ENCODE results near the gene CACNA1G. TPM values are rescaled to one million over a fixed set of nuclear protein-coding genes. Genes with fewer than 3 reads are reported as not detected.

Gene CACNA1G
- total and polyA plus RNA-seq, 2 donors: 0.15 to 6.6 TPM

DNA sequence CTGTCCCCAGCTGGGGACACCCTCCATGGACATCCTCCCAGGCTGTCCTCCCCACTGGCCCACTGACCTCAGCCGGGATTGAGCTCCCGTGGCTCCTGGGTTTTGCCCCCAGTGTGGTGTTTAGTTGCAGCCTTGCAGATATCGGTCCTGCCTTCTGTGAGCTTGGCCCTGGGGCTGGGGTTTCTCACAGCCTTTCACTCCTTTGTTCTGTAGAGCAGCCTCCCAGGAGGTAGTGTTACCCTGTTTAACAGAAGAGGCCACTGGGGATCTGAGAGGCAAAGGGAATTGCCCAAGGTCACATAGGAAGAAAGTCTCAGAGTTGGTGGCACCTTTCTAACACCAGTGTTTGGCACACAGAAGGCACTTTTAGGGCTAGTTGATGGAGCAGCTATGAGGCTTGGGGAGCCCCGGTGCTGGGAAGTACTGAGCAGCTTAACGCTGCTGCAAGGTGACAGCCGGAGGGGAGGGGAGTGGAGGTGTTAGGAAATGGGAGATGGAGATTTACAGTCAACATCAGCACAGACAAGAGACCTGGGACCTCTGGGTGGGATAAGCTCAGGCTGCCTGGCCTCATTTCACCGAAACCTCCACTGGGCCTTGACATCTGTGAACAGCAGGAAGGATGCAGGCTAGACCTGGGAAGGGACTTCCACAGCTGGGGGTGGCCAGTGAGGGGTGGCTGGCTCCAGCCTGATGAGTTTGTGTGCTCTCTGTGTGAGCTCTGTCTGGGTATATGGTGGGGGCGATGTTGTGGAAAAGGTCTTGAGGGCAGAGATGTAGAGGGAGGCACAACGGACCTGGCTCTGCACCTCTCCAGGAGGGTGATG lies 26.1 kb downstream of the CACNA1G start:
- no peak overlapping the region for H3K27ac ChIP-seq (ENCODE audit: low read depth)
- no peak overlapping the region for H3K4me3 ChIP-seq (ENCODE audit: low read depth, low read length)
- no peaks in the 10 kb centered on the region for H3K4me1 ChIP-seq (ENCODE audit: insufficient read depth)
- WGBS: 92% methylated on average over 9 of the region's 9 CpGs
- H3K36me3 ChIP-seq (ENCODE audit: insufficient read depth): no peaks in the 10 kb centered on the region
- DNase-seq (ENCODE audit: extremely low spot score): no peak

DNA sequence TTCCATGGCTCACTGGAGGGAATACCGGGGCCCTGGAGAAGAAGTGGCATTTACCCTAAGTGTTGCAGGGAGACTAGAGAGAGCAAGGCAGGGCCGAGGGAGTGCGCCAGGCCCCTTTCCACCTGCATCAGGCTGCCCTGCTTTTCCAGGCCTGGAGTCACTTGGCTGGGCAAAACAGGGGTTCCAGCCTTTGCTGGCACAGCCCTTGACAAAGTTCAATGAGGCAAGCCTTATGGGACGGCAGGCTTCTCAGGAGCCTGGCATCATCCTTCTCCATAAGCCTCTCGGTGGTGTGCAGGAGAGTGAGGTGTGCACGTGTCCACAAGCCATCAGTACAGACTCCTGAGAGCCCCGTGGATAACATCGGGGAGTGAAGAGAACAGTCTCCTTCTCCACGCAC lies 27.1 kb downstream of the CACNA1G start:
- Histone ChIP-seq H3K4me1 (ENCODE audit: insufficient read depth) (no peaks in the 10 kb centered on the region), H3K36me3 (ENCODE audit: insufficient read depth) (no peaks in the 10 kb centered on the region), H3K27ac (ENCODE audit: low read depth) (no peak overlapping the region), H3K4me3 (ENCODE audit: low read depth, low read length) (no peak overlapping the region)
- WGBS: 89% methylated on average over 9 of the region's 9 CpGs
- DNase-seq (ENCODE audit: extremely low spot score): no peak

- no peaks in the 10 kb centered on the region for H3K4me1 ChIP-seq (ENCODE audit: insufficient read depth)
- H3K36me3 ChIP-seq (ENCODE audit: insufficient read depth): no peaks in the 10 kb centered on the region
- 59% methylated on average over 18 of the region's 18 CpGs for WGBS
- DNase-seq (ENCODE audit: extremely low spot score): no peak
- H3K27ac ChIP-seq (ENCODE audit: low read depth): no peak overlapping the region
- H3K4me3 ChIP-seq (ENCODE audit: low read depth, low read length): no peak overlapping the region
These were observed 28.0 kb downstream of the CACNA1G start for GRCh38 chr17:50588391-50589049.

DNA sequence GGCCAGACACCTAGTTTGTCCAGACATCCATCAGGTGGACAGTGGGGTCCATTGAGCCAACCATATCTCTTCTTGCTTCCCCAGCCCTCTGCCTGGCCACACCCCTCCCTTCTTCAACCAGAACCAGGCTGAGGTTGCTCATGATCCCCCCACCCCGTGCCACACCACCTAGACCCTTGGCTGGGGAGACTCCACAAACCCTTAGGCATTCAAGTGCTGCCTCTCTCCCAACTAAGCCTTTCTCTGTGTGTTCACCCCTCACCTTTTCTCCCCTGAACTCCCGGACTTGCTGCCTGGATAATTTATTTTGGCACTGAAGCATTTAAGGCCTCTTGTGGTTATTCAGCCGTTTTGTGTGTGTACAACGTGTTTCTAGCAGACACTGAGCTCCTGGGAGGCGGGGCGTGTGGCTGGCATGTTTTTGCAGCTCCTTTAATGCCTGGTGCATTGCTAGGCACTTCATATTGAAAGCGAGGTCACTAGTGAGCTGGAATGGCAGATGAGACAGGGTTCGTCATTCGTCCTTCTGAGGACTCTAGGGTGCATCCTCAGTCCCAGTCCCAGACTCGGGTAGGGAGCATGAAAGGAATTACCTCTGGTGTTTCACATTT lies 28.7 kb downstream of the CACNA1G start:
- Histone ChIP-seq H3K36me3 (ENCODE audit: insufficient read depth) (no peaks in the 10 kb centered on the region), H3K4me3 (ENCODE audit: low read depth, low read length) (no peak overlapping the region), H3K27ac (ENCODE audit: low read depth) (no peak overlapping the region), H3K4me1 (ENCODE audit: insufficient read depth) (no peaks in the 10 kb centered on the region)
- 48% methylated on average over 10 of the region's 10 CpGs for WGBS
- no peak for DNase-seq (ENCODE audit: extremely low spot score)

DNA sequence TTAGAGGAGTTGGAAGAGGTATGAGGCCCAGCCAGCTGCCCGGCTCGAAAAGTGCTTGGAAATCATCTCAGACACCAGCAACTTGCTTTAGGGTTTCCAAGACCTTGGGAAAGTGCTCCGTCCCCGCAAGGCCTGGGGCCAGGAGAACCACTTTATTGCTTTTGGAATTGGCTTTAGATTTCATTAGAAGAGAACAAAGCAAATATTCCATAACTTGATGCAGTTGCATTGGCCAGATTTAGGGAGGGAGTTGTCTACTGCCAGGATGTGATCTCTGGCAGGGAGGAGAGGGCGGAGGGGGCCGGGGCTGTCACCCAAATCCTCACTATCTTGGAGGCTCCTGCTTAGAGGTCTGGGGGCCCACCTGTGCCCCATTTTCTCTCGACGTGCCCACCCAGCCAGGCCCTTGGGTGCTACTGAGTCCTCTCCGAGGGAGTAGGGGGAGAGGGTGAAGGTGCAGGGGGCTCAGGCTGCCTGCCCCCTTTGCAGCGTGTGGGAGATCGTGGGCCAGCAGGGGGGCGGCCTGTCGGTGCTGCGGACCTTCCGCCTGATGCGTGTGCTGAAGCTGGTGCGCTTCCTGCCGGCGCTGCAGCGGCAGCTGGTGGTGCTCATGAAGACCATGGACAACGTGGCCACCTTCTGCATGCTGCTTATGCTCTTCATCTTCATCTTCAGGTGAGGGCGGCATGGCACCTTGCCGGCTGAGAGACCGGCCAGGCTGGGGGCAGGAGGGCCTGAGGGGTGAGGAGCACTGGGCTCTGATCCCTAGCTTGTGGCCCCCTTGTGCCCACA lies 30.6 kb downstream of the CACNA1G start:
- 92% methylated on average over 24 of the region's 24 CpGs for WGBS
- H3K27ac ChIP-seq (ENCODE audit: low read depth): no peak overlapping the region
- DNase-seq (ENCODE audit: extremely low spot score): no peak
- H3K4me1 ChIP-seq (ENCODE audit: insufficient read depth): no peaks in the 10 kb centered on the region
- H3K4me3 ChIP-seq (ENCODE audit: low read depth, low read length): no peak overlapping the region
- H3K36me3 ChIP-seq (ENCODE audit: insufficient read depth): no peaks in the 10 kb centered on the region

- Histone ChIP-seq H3K4me1 (ENCODE audit: insufficient read depth) (no peaks in the 10 kb centered on the region), H3K36me3 (ENCODE audit: insufficient read depth) (no peaks in the 10 kb centered on the region), H3K4me3 (ENCODE audit: low read depth, low read length) (no peak overlapping the region), H3K27ac (ENCODE audit: low read depth) (no peak overlapping the region)
- WGBS: 65% methylated on average over 10 of the region's 10 CpGs
- no peak for DNase-seq (ENCODE audit: extremely low spot score)
These were observed 32.8 kb downstream of the CACNA1G start for GRCh38 chr17:50593321-50593720.

DNA sequence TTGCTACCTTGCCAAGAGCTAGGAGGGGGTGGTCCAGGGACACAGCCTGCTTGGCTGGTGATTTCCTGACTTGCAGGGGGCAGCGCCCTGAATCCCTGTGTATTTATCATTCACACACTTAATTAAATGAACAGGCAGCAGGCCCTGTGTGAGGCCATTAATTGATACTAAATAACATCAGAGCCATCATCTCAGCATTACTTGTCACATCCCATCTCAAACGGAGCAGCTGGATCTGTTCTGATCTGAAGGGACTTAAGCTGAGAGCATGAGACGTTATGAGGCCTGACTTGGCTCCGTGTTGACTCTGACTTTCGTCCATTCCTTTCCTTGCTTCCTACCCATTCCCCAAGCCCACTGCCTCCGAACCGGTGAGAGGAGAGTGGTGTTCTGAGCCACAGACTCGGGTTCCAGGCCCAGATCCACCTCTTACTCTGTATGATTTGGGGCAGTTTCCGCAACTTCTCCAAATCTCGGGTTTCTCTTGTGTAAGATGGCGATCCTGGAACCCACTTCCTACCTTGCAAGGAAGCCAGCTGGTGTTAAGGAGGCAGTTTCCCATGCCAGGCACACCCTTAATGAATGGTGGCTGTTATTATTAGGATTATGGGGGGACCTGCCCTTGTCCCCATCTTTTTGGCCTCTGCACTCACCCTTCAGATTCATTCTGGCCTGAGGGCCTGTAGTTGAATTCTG lies 33.8 kb downstream of the CACNA1G start:
- Histone ChIP-seq H3K36me3 (ENCODE audit: insufficient read depth) (no peaks in the 10 kb centered on the region), H3K4me1 (ENCODE audit: insufficient read depth) (no peaks in the 10 kb centered on the region), H3K4me3 (ENCODE audit: low read depth, low read length) (no peak overlapping the region), H3K27ac (ENCODE audit: low read depth) (no peak overlapping the region)
- WGBS: 85% methylated on average over 11 of the region's 11 CpGs
- DNase-seq (ENCODE audit: extremely low spot score): no peak

- Histone ChIP-seq H3K4me1 (ENCODE audit: insufficient read depth) (no peaks in the 10 kb centered on the region), H3K4me3 (ENCODE audit: low read depth, low read length) (no peak overlapping the region), H3K27ac (ENCODE audit: low read depth) (no peak overlapping the region), H3K36me3 (ENCODE audit: insufficient read depth) (no peaks in the 10 kb centered on the region)
- 87% methylated on average over 21 of the region's 21 CpGs for WGBS
- DNase-seq (ENCODE audit: extremely low spot score): no peak
These were observed 34.4 kb downstream of the CACNA1G start for GRCh38 chr17:50594892-50595291.

DNA sequence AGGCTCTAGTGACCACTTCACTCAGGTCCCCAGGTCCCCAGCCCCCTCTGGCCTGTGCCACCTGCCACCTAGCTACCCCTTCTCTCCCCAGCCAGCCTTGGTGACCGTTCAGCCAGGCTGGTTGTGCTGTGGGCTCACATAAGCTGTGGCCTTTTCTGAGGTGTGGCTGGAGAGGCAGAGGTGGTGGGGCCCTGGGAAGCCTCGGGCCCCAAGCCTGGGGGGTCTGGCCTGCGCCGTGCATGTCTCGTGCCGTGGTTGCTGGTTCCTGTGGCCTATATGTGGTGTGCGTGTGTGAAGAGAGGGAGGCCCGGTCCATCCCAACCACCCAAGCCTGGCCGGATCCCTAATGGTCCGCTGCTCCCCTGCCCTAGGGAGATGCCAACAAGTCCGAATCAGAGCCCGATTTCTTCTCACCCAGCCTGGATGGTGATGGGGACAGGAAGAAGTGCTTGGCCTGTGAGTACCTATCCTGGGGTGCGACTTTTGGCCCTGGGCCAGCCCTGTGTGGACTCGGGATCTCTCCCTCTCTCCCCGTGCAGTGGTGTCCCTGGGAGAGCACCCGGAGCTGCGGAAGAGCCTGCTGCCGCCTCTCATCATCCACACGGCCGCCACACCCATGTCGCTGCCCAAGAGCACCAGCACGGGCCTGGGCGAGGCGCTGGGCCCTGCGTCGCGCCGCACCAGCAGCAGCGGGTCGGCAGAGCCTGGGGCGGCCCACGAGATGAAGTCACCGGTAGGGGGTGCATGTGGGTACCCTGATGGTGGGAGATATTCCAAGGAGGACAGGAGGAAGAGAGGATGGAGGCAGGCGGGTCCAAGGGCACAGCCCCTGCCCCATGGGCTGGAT lies 35.9 kb downstream of the CACNA1G start:
- DNase-seq (ENCODE audit: extremely low spot score): no peak
- Histone ChIP-seq H3K36me3 (ENCODE audit: insufficient read depth) (no peaks in the 10 kb centered on the region), H3K4me3 (ENCODE audit: low read depth, low read length) (no peak overlapping the region), H3K4me1 (ENCODE audit: insufficient read depth) (no peaks in the 10 kb centered on the region), H3K27ac (ENCODE audit: low read depth) (no peak overlapping the region)
- 82% methylated on average over 34 of the region's 34 CpGs for WGBS

GRCh38 chr17:50598487-50598886 lies 38.0 kb downstream of the CACNA1G start:
- DNase-seq (ENCODE audit: extremely low spot score): no peak
- Histone ChIP-seq H3K4me1 (ENCODE audit: insufficient read depth) (no peaks in the 10 kb centered on the region), H3K36me3 (ENCODE audit: insufficient read depth) (no peaks in the 10 kb centered on the region), H3K4me3 (ENCODE audit: low read depth, low read length) (no peak overlapping the region), H3K27ac (ENCODE audit: low read depth) (no peak overlapping the region)
- 90% methylated on average over 5 of the region's 5 CpGs for WGBS

- Histone ChIP-seq H3K27ac (ENCODE audit: low read depth) (no peak overlapping the region), H3K4me3 (ENCODE audit: low read depth, low read length) (no peak overlapping the region), H3K36me3 (ENCODE audit: insufficient read depth) (no peaks in the 10 kb centered on the region), H3K4me1 (ENCODE audit: insufficient read depth) (no peaks in the 10 kb centered on the region)
- WGBS: 94% methylated on average over 15 of the region's 15 CpGs
- DNase-seq (ENCODE audit: extremely low spot score): no peak
These were observed 39.1 kb downstream of the CACNA1G start for GRCh38 chr17:50599606-50600005.

DNA sequence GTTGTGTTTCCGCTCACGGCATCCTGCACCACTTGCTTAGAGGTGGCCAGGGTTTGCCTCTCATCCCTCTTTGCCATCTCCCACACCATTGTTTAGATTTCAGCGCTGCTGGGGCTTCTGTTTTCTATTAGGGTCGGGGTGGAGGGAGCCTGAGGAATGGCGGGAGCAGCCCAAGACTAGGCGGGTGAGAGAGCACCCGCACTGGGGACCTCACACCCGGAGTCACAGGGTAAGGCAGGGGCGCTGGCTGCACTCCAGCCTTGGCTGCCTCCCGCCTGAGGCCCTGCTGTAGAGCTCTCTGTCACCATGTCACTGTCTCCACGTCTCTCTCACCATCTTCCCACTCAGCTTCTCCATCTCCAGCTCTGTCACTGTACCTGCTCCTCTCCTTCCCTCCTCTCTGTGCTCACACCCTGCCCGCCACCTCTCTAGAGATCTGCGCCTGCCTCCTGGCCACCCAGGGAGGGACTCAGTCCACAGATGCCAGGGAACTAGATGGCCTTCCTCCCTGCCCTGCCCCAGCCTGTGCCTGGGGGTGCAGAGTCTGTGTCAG lies 41.4 kb downstream of the CACNA1G start:
- H3K27ac ChIP-seq (ENCODE audit: low read depth): no peak overlapping the region
- no peaks in the 10 kb centered on the region for H3K36me3 ChIP-seq (ENCODE audit: insufficient read depth)
- WGBS: 74% methylated on average over 13 of the region's 13 CpGs
- no peak for DNase-seq (ENCODE audit: extremely low spot score)
- H3K4me1 ChIP-seq (ENCODE audit: insufficient read depth): no peaks in the 10 kb centered on the region
- H3K4me3 ChIP-seq (ENCODE audit: low read depth, low read length): no peak overlapping the region

Data from urinary bladder (tissue), 4 donors.